HepG2 (cell line): Measurements from ENCODE around the gene PDZRN4.

Experiments
- ATF1 ChIP-seq: IDR thresholded peaks from 2 replicates; pipeline ENCODE4 v1.6.1; 2016; ENCODE audit warnings: mild to moderate bottlenecking, control low read depth
- FOXP4 ChIP-seq: sonication (generic); formaldehyde crosslinking; IDR thresholded peaks from 2 replicates; pipeline ENCODE4 v1.4.0; 2020; ENCODE audit warnings: missing genetic modification reagents
- HOXA7 ChIP-seq: sonication (generic); formaldehyde crosslinking; IDR thresholded peaks from 2 replicates; pipeline ENCODE4 v1.8.1; 2022; ENCODE audit warnings: mild to moderate bottlenecking, missing genetic modification reagents, moderate library complexity
- JUN ChIP-seq: sonication (generic); formaldehyde crosslinking; IDR thresholded peaks from 2 replicates; pipeline ENCODE4 v1.4.0; 2020; ENCODE audit warnings: mild to moderate bottlenecking, missing genetic modification reagents
- MAFK ChIP-seq, 2 experiments: IDR thresholded peaks in 1 of 2; conservative IDR thresholded peaks in 1 of 2; 2 replicates each; pipeline ENCODE4 v1.6.1; 2011; ENCODE audit warnings: improper control_type of control experiment in 2 of 2, low read length in 2 of 2
- MED13 ChIP-seq: sonication (generic); formaldehyde crosslinking; IDR thresholded peaks from 2 replicates; pipeline ENCODE4 v1.5.0; 2020; ENCODE audit warnings: missing genetic modification reagents
- NCOA2 ChIP-seq: sonication (generic); formaldehyde crosslinking; IDR thresholded peaks from 2 replicates; pipeline ENCODE4 v1.8.0; 2022; ENCODE audit warnings: inconsistent platforms
- POLR2AphosphoS2 ChIP-seq: IDR thresholded peaks from 2 replicates; pipeline ENCODE4 v1.6.1; 2011; ENCODE audit warnings: low read depth, low read length, improper control_type of control experiment
- SNRNP70 ChIP-seq: fragments of 200-400 bp; formaldehyde crosslinking; IDR thresholded peaks from 2 replicates; pipeline ENCODE4 v1.6.1; 2017; ENCODE audit warnings: mild to moderate bottlenecking, low read depth, low read length, moderate library complexity
- ZNF232 ChIP-seq: sonication (generic); formaldehyde crosslinking; IDR thresholded peaks from 2 replicates; pipeline ENCODE4 v1.4.0; 2020; ENCODE audit warnings: missing genetic modification reagents, borderline replicate concordance
- ZNF263 ChIP-seq: sonication (generic); formaldehyde crosslinking; IDR thresholded peaks from 2 replicates; pipeline ENCODE4 v1.4.0; 2020; ENCODE audit warnings: missing genetic modification reagents
- ZNF296 ChIP-seq: sonication (generic); formaldehyde crosslinking; conservative IDR thresholded peaks from 2 replicates; pipeline ENCODE4 v1.5.0; 2020; ENCODE audit warnings: mild to moderate bottlenecking, missing genetic modification reagents
- TF ChIP-seq, protein P1 (sequence below): sonication (generic); formaldehyde crosslinking; IDR thresholded peaks from 2 replicates; pipeline ENCODE4 v1.5.0; 2020; ENCODE audit warnings: mild to moderate bottlenecking, missing genetic modification reagents, moderate library complexity
- TF ChIP-seq, protein P2 (sequence below): sonication (generic); formaldehyde crosslinking; IDR thresholded peaks from 2 replicates; pipeline ENCODE4 v1.4.0; 2020; ENCODE audit warnings: missing genetic modification reagents, borderline replicate concordance

DNA sequence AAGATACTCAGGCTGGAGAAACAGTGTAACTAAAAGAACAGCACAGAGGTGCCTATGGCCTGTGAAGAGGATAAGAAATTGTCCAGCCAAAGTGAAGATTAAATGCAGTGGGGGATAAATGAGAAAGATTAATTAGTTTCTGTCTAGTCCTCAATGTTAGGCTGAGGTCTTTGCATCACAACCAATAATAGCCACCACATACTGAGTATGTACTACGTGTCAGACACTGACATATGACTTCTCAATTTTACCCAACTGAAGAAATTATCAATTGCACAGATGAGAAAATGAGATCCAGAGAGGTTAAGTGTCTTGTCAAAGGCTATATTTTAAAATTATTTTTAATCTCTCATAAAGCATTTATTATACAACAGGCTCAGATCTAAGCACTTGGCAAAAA is 285.9 kb downstream of the PDZRN4 start:
- no peak for TF ChIP-seq FOXP4 (CRISPR knock-in tag)
- no peak for TF ChIP-seq NCOA2 (CRISPR knock-in tag)
- TF ChIP-seq HOXA7 (CRISPR knock-in tag), result no peak
- TF ChIP-seq ZNF232 (CRISPR knock-in tag), result no peak
- no peak for TF ChIP-seq JUN (CRISPR knock-in tag)
- no peak for TF ChIP-seq ATF1 (CRISPR knock-in tag)
- TF ChIP-seq, protein P1, sequence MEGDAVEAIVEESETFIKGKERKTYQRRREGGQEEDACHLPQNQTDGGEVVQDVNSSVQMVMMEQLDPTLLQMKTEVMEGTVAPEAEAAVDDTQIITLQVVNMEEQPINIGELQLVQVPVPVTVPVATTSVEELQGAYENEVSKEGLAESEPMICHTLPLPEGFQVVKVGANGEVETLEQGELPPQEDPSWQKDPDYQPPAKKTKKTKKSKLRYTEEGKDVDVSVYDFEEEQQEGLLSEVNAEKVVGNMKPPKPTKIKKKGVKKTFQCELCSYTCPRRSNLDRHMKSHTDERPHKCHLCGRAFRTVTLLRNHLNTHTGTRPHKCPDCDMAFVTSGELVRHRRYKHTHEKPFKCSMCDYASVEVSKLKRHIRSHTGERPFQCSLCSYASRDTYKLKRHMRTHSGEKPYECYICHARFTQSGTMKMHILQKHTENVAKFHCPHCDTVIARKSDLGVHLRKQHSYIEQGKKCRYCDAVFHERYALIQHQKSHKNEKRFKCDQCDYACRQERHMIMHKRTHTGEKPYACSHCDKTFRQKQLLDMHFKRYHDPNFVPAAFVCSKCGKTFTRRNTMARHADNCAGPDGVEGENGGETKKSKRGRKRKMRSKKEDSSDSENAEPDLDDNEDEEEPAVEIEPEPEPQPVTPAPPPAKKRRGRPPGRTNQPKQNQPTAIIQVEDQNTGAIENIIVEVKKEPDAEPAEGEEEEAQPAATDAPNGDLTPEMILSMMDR, result no peak
- no peak for TF ChIP-seq MAFK (conservative IDR thresholded peaks at IDR 0.05 in 1 of 2, IDR thresholded peaks at IDR 0.05 in 1 of 2; ENCODE audit: low read length in 2 of 2)
- TF ChIP-seq ZNF263 (CRISPR knock-in tag), result no peak
- TF ChIP-seq POLR2AphosphoS2, result no peak
- no peak for TF ChIP-seq MED13 (CRISPR knock-in tag)
- TF ChIP-seq SNRNP70, result no peak
- no peak for TF ChIP-seq ZNF296 (CRISPR knock-in tag)
- TF ChIP-seq, protein P2, sequence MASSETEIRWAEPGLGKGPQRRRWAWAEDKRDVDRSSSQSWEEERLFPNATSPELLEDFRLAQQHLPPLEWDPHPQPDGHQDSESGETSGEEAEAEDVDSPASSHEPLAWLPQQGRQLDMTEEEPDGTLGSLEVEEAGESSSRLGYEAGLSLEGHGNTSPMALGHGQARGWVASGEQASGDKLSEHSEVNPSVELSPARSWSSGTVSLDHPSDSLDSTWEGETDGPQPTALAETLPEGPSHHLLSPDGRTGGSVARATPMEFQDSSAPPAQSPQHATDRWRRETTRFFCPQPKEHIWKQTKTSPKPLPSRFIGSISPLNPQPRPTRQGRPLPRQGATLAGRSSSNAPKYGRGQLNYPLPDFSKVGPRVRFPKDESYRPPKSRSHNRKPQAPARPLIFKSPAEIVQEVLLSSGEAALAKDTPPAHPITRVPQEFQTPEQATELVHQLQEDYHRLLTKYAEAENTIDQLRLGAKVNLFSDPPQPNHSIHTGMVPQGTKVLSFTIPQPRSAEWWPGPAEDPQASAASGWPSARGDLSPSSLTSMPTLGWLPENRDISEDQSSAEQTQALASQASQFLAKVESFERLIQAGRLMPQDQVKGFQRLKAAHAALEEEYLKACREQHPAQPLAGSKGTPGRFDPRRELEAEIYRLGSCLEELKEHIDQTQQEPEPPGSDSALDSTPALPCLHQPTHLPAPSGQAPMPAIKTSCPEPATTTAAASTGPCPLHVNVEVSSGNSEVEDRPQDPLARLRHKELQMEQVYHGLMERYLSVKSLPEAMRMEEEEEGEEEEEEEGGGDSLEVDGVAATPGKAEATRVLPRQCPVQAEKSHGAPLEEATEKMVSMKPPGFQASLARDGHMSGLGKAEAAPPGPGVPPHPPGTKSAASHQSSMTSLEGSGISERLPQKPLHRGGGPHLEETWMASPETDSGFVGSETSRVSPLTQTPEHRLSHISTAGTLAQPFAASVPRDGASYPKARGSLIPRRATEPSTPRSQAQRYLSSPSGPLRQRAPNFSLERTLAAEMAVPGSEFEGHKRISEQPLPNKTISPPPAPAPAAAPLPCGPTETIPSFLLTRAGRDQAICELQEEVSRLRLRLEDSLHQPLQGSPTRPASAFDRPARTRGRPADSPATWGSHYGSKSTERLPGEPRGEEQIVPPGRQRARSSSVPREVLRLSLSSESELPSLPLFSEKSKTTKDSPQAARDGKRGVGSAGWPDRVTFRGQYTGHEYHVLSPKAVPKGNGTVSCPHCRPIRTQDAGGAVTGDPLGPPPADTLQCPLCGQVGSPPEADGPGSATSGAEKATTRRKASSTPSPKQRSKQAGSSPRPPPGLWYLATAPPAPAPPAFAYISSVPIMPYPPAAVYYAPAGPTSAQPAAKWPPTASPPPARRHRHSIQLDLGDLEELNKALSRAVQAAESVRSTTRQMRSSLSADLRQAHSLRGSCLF (CRISPR knock-in tag), result no peak
